Karpas-422 (cell line): ENCODE results near the gene ABRAXAS1. TPM values are rescaled to one million over a fixed set of nuclear protein-coding genes. Genes with fewer than 3 reads are reported as not detected.
A peak's percentile ranks its signal among the peaks of the same experiment; 100 is the strongest.

Experiments used
- DNase-seq: peaks from one replicate; pipeline ENCODE4 v3.0.0-alpha.2; 2015
- H2AFZ ChIP-seq: fragments of 200-600 bp; sonication (generic); 2 replicates; pipeline ENCODE4 v1.6.1; 2014; ENCODE audit warnings: antibody characterized with exemption, low read length, mixed read lengths
- H3K27ac ChIP-seq: fragments of 200-600 bp; sonication (generic); 2 replicates; pipeline ENCODE4 v1.5.1; 2014; ENCODE audit warnings: mild to moderate bottlenecking, low read length, moderate library complexity
- H3K27me3 ChIP-seq: fragments of 200-600 bp; sonication (generic); 2 replicates; pipeline ENCODE4 v1.6.1; 2014; ENCODE audit warnings: low read length, mixed read lengths
- H3K36me3 ChIP-seq: fragments of 200-600 bp; sonication (generic); 2 replicates; pipeline ENCODE4 v1.6.1; 2014; ENCODE audit warnings: low read length, mixed read lengths; ENCODE audit not compliant: insufficient read depth
- H3K4me1 ChIP-seq: fragments of 200-600 bp; sonication (generic); 2 replicates; pipeline ENCODE4 v1.6.1; 2014; ENCODE audit warnings: mild to moderate bottlenecking, low read length, mixed read lengths
- H3K4me2 ChIP-seq: fragments of 200-600 bp; sonication (generic); 2 replicates; pipeline ENCODE4 v1.6.1; 2014; ENCODE audit warnings: low read length, low read depth, mild to moderate bottlenecking; ENCODE audit not compliant: poor library complexity, severe bottlenecking
- H3K4me3 ChIP-seq: fragments of 200-600 bp; sonication (generic); 2 replicates; pipeline ENCODE4 v1.5.1; 2014; ENCODE audit warnings: mild to moderate bottlenecking, antibody characterized with exemption, low read length, mixed read lengths
- H3K79me2 ChIP-seq: fragments of 200-600 bp; sonication (generic); 2 replicates; pipeline ENCODE4 v1.6.1; 2014; ENCODE audit warnings: mild to moderate bottlenecking, low read length, mixed read lengths
- H3K9ac ChIP-seq: fragments of 200-600 bp; sonication (generic); 2 replicates; pipeline ENCODE4 v1.6.0; 2014; ENCODE audit warnings: low read length
- H3K9me2 ChIP-seq: fragments of 200-600 bp; sonication (generic), shearing (Covaris generic); replicated peaks from 2 replicates; pipeline ENCODE4 v1.6.0; 2014; ENCODE audit warnings: mild to moderate bottlenecking, low read length, moderate library complexity; ENCODE audit not compliant: insufficient read depth
- H3K9me3 ChIP-seq: fragments of 300-700, 200-600 bp; sonication (generic); 2 replicates; pipeline ENCODE4 v1.6.1; 2014; ENCODE audit warnings: low read length, mixed read lengths
- H4K20me1 ChIP-seq: fragments of 200-600 bp; sonication (generic); 2 replicates; pipeline ENCODE4 v1.6.1; 2014; ENCODE audit warnings: mild to moderate bottlenecking, antibody characterized with exemption, low read length, low read depth; ENCODE audit not compliant: insufficient read depth
- total RNA-seq: library from RNA; depleted of rRNA; stranded (reverse); fragments of >200 nt; shearing (Covaris generic); gene quantifications from 2 replicates; pipeline ENCODE4 v1.2.3, GENCODE V29; 2014; ENCODE audit warnings: low replicate concordance

The ABRAXAS1 gene
- total RNA-seq, 1 experiment from 2014 or later: 18.9 TPM

GRCh38 chr4:83473423-83473822, 11.5 kb downstream of the ABRAXAS1 start:
- Histone ChIP-seq H3K9me3 (no peaks in the 10 kb centered on the region), H3K4me3 (no peak overlapping the region), H3K9ac (no peak overlapping the region), H3K27ac (no peak overlapping the region), H3K27me3 (no peaks in the 10 kb centered on the region), H3K9me2 (no peaks in the 10 kb centered on the region), H3K36me3 (no peaks in the 10 kb centered on the region), H3K4me1 (peaks cover 4% of the 10 kb centered on the region; the same call in 1 of the 2 replicates), H3K4me2 (no peak overlapping the region), H2AFZ (no peak overlapping the region), H4K20me1 (no peaks in the 10 kb centered on the region), H3K79me2 (no peaks in the 10 kb centered on the region)
- DNase-seq: no peak

DNA sequence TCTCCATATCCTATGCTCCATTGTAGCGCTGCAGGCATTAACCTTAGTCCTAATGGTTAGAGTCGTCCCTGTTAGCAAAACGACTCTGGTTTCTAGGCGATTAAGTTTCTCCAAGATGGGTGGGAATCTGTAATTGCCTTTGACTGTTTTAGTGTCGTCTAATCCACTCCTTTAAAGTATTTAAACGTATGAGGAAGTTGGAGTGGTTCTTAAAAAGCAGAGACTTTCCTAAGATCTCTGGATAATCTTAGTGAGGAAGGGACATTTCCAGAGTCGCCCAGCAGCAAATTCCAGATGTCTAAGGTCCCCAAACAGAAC, 28.8 kb downstream of the ABRAXAS1 start:
- Histone ChIP-seq H3K79me2 (peaks cover 56% of the 10 kb centered on the region), H3K4me1 (peaks cover 23% of the 10 kb centered on the region), H3K9me3 (no peaks in the 10 kb centered on the region), H3K4me3 (peak overlapping the region; percentile 89), H4K20me1 (no peaks in the 10 kb centered on the region), H3K4me2 (peak overlapping the region; percentile 80), H3K27ac (peak overlapping the region; percentile 36; the same call in 1 of the 2 replicates), H3K9me2 (no peaks in the 10 kb centered on the region), H2AFZ (no peak overlapping the region), H3K36me3 (peaks cover 21% of the 10 kb centered on the region; the same call in 1 of the 2 replicates), H3K27me3 (no peaks in the 10 kb centered on the region), H3K9ac (peak overlapping the region; percentile 83)
- no peak for DNase-seq

GRCh38 chr4:83455281-83456183, 29.4 kb downstream of the ABRAXAS1 start, which contains the start of the genes HELQ and MRPS18C:
HELQ (minus strand) TSS chr4:83455823; CDS start chr4:83455693, 130 bp downstream.
MRPS18C (plus strand) TSS chr4:83456058; CDS start chr4:83456078, 20 bp downstream.
- H3K4me3 ChIP-seq: peak within 1 kb of the TSS; percentile 89
- DNase-seq: peak; percentile 97

GRCh38 chr4:83454686-83455085, 30.2 kb downstream of the ABRAXAS1 start:
- H4K20me1 ChIP-seq: no peaks in the 10 kb centered on the region
- peaks cover 20% of the 10 kb centered on the region; the same call in 1 of the 2 replicates for H3K36me3 ChIP-seq
- H3K4me2 ChIP-seq: peak overlapping the region; percentile 64
- no peak overlapping the region for H2AFZ ChIP-seq
- peak overlapping the region; percentile 85 for H3K9ac ChIP-seq
- no peaks in the 10 kb centered on the region for H3K9me2 ChIP-seq
- peak overlapping the region; percentile 41 for H3K27ac ChIP-seq
- no peaks in the 10 kb centered on the region for H3K27me3 ChIP-seq
- no peaks in the 10 kb centered on the region for H3K9me3 ChIP-seq
- peaks cover 23% of the 10 kb centered on the region for H3K4me1 ChIP-seq
- H3K79me2 ChIP-seq: peaks cover 56% of the 10 kb centered on the region
- H3K4me3 ChIP-seq: peak overlapping the region; percentile 89
- no peak for DNase-seq

More at GRCh38 chr4:83455281-83456183, 29.4 kb downstream of the ABRAXAS1 start, which contains the start of the genes HELQ and MRPS18C:
- Histone ChIP-seq H3K4me2 (peak within 1 kb of the TSS; percentile 80), H3K9me2 (no peaks in the 10 kb centered on the region), H3K9ac (peak within 1 kb of the TSS; percentile 85), H3K4me1 (peaks cover 23% of the 10 kb centered on the region), H3K9me3 (no peaks in the 10 kb centered on the region), H3K79me2 (peaks cover 56% of the 10 kb centered on the region), H3K36me3 (peaks cover 21% of the 10 kb centered on the region; the same call in 1 of the 2 replicates), H3K27ac (peak within 1 kb of the TSS; percentile 41), H4K20me1 (no peaks in the 10 kb centered on the region), H2AFZ (no peak within 1 kb of the TSS), H3K27me3 (no peaks in the 10 kb centered on the region)

DNA sequence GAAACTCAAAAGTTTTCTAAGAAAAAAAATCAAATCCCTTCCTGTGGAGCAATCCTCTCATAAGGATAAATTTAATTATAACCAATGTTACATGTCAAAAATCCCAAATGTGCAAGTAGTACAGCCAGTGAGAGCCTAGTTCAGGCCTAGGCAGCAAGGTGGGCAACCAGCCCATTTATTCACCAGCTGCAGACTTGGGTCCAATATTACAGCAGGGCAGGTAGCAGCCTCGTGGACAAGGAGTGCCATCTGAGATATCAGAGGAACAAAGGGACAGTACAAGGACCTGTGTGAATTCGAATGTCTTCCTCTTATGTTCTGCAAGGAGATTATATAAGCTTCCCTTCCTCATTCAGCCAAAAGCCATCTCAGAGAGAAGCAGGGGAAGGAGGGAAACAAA, 35.9 kb downstream of the ABRAXAS1 start:
- DNase-seq: no peak
- Histone ChIP-seq H3K9me3 (no peaks in the 10 kb centered on the region), H3K9ac (no peak overlapping the region), H3K79me2 (peaks cover 12% of the 10 kb centered on the region), H3K4me2 (no peak overlapping the region), H3K36me3 (peaks cover 6% of the 10 kb centered on the region; the same call in 1 of the 2 replicates), H4K20me1 (no peaks in the 10 kb centered on the region), H2AFZ (no peak overlapping the region), H3K27ac (no peak overlapping the region), H3K9me2 (no peaks in the 10 kb centered on the region), H3K4me3 (no peak overlapping the region), H3K4me1 (peaks cover 6% of the 10 kb centered on the region; the same call in 1 of the 2 replicates), H3K27me3 (no peaks in the 10 kb centered on the region)

- no peak for DNase-seq
- no peak overlapping the region for H2AFZ ChIP-seq
- peaks cover 22% of the 10 kb centered on the region for H3K4me1 ChIP-seq
- no peaks in the 10 kb centered on the region for H3K27me3 ChIP-seq
- H3K4me3 ChIP-seq: no peak overlapping the region
- H3K27ac ChIP-seq: peak overlapping the region; percentile 75
- peak overlapping the region; percentile 45 for H3K4me2 ChIP-seq
- no peak overlapping the region for H3K9ac ChIP-seq
- H3K36me3 ChIP-seq: no peaks in the 10 kb centered on the region
- H3K79me2 ChIP-seq: no peaks in the 10 kb centered on the region
- no peaks in the 10 kb centered on the region for H3K9me3 ChIP-seq
- H3K9me2 ChIP-seq: no peaks in the 10 kb centered on the region
- H4K20me1 ChIP-seq: no peaks in the 10 kb centered on the region
Observed at GRCh38 chr4:83440899-83441298, 44.0 kb downstream of the ABRAXAS1 start.

- peak overlapping the region; percentile 45 for H3K4me2 ChIP-seq
- H4K20me1 ChIP-seq: no peaks in the 10 kb centered on the region
- H3K27ac ChIP-seq: peak overlapping the region; percentile 75
- no peak overlapping the region for H3K9ac ChIP-seq
- H3K9me2 ChIP-seq: no peaks in the 10 kb centered on the region
- H2AFZ ChIP-seq: no peak overlapping the region
- no peaks in the 10 kb centered on the region for H3K79me2 ChIP-seq
- H3K4me3 ChIP-seq: no peak overlapping the region
- no peaks in the 10 kb centered on the region for H3K9me3 ChIP-seq
- H3K27me3 ChIP-seq: no peaks in the 10 kb centered on the region
- peaks cover 22% of the 10 kb centered on the region for H3K4me1 ChIP-seq
- H3K36me3 ChIP-seq: no peaks in the 10 kb centered on the region
- no peak for DNase-seq
Observed at GRCh38 chr4:83440148-83440814, 44.6 kb downstream of the ABRAXAS1 start.

DNA sequence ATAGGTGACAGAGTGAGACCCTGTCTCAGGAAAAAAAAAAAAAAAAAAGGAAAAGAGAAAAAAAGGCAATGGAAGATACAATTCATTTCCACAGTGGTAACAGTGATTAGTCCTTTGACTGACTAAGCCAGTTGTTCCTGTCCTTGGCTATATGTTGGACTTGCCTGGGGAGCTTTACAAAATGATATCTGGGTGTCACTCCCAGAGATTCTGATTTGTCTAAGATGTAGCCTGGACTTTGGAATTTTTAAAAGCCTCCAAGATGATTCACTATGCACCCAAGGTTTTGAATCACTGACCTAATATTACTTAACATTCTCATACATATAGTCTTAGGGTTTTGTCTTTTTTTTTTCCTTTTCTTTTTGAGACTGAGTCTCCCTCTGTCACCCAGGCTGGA, 46.2 kb downstream of the ABRAXAS1 start:
- no peaks in the 10 kb centered on the region for H3K27me3 ChIP-seq
- no peak overlapping the region for H3K9ac ChIP-seq
- H3K9me2 ChIP-seq: no peaks in the 10 kb centered on the region
- no peaks in the 10 kb centered on the region for H4K20me1 ChIP-seq
- H3K27ac ChIP-seq: no peak overlapping the region
- no peaks in the 10 kb centered on the region for H3K36me3 ChIP-seq
- H3K9me3 ChIP-seq: no peaks in the 10 kb centered on the region
- peaks cover 18% of the 10 kb centered on the region for H3K4me1 ChIP-seq
- no peak for DNase-seq
- no peaks in the 10 kb centered on the region for H3K79me2 ChIP-seq
- H3K4me3 ChIP-seq: no peak overlapping the region
- no peak overlapping the region for H3K4me2 ChIP-seq
- H2AFZ ChIP-seq: no peak overlapping the region
